ENCODE measurements around the gene CST7.

Gene CST7

DNA sequence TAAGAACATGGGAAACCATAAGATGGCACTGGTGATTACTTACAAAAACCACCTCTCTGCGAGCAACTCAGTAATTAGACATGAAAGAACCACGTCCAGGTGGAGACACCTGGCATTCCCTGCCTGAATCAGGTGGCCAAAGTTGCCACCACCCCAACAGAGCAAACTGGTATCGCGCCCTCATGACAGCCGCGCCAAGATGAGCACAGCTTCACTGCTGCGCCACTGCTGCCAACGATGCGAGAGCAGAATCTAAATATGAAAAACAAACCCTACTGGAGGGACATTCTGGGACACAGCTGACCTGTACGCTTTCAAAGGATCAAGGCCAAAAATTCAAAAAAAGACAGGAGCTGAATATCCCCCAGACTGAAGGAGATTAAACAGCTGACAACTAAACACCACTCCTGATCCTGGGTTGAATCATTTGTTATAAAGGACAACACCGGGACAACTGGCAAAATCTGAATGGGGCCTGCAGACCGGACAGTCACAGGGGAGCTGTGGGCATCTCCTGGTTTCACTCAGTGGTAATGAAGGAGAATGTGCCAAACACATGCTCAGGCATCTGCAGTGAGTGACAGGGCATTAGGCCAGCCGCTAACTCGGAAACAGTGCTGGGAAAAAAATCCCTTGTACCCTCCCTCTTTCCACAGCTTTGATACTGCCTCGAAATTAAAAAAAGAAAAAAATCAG, 17.4 kb downstream of the CST7 start:
- no peak for DNase-seq

DNA sequence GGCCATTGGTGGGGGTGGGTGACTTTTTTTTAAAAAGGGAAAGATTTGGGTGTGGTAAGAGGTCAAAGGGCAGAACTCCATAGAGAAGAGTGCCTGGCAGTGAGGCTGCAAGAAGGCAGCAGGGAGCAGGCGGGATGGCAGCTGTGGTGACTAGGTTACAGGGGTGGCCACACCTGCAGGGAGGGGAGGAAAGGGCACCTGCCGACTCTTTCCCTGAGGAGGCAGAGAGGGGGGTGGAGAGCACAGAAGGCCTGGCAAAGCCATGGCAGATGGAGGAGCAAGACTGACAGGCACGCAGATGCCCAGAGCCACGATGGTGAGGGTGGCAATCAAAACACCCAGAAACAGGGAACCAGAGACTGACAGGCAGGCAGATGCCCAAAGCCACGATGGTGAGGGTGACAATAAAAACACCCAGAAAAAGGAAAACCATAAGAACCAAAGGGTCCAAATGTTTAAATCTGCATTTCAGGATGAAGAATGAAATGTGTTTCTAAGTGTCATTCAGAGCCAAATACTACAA, 19.3 kb downstream of the CST7 start:
- peak; percentile 76 for DNase-seq

DNA sequence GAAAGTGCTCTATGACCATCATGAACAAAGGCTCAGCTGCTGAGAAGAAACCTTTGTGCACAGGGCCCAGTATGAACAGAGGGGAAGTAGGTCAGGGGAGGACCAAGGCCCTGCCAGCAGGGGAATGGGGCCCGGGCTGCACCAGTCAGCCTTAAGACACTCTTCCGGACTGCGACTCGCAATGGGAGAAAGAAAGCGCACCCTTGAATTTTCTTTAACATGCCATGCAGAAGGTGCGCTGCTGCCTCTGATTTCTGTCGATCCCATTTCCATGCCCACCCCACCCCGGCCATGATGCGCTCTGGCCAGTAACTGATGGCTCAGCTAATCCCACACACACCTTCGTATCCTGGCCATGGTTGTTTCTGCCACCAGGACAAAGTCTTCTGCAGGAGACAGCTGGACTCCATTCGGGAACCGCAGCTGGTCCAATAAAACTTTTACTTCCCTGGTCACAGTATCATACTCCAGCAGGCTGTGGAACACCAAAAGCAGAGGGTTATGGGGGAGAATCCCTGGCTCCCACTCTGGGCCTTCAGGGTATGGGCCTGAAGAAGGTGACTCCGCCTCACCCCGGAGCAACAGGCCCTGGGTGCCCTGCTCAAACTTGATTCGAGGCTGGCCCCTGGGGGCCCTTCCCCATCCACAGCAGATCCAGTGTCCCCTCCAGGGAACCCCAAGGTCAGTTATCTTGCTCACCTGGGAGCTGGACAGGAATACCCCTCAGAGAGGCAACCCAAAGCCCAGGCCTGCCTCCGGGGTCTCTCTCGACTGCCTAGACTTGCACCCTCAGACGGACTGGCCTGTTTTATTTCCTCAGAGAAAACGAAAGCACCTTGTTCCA, 20.3 kb downstream of the CST7 start:
- no peak for DNase-seq

DNA sequence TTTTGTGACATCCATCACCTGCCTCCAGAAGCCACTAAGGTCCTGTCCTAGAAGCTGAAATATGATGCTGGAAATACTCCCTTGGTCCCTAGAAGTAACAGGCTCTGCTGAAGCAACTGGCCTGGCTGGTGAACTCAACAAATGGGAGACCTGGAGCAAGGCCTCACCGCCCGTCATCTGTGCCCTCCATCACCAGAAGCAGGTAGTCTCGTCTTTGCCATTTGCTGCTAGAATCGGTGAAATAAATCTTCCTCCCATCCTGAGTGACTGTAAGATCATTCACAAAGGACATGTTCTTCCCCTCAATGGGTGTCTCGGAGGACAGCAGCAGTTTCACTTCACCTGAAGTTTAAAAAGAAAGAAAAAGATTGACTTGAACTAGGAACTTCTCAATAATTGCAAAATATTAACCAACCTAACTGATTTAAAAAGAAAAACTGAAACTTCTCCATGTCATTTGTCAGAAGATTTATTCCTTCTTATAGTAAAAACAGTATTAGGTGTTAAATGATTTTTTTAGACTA, 21.0 kb downstream of the CST7 start:
- DNase-seq, result no peak

DNA sequence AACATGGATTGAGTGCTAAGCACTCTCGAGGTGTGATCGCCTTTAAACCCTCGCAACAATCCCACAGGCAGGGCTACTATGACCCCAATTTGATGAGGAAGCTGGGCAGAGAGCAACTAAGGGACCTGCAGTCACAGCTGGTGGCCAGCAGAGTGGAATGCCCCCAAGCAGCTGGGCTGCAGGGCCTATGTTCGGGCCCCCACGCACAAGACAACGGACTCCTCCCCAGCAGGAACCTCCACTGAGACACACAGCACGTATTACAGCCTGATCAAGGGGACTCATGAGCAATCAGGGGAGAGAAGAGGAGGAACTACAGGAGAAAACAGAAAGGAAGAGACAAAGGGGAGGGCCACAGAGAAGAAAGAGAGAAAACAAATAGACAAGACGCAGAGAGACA, 21.7 kb downstream of the CST7 start:
- no peak for DNase-seq

DNA sequence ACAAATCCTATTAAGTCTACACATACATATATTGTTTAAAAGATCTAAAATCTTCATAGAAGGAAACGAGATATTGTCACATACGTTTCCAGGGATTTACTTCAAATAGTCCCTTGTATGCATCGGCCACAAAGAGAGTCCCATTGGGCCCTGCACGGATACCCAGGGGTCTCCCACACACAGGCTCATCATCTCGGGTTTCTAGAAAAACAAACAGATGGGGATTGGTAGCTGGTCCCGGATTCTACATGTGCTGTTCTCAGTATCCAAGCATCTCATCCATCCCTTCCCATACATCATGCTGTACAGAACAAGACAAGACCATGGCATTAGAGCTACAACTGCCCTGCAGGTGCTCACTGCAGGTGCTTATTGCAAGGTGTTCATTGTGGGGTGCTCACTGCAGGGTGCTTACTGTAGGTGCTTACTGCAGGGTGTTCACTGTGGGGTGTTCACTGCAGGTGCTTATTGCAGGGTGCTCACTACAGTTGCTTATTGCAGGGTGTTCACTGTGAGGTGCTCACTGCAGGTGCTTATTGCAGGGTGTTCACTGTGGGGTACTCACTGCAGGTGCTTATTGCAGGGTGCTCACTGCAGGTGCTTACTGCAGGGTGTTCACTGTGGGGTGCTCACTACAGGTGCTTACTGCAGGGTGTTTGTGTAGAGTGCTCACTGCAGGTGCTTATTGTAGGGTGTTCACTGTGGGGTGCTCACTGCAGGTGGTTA, 22.5 kb downstream of the CST7 start:
- DNase-seq, result no peak

DNA sequence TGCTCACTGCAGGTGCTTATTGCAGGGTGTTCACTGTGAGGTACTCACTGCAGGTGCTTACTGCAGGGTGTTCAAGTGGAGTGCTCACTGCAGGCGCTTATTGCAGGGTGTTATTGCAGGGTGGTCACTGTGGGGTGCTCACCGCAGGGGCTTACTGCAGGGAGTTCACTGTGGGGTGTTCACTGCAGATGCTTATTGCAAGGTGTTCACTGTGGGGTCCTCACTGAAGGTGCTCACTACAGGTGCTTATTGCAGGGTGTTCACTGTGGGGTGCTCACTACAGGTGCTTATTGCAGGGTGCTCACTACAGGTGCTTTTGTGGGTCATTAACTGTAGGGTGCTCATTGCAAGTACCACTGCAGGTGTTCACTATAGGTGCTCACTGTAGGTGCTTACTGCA, 23.3 kb downstream of the CST7 start:
- DNase-seq, result no peak

DNA sequence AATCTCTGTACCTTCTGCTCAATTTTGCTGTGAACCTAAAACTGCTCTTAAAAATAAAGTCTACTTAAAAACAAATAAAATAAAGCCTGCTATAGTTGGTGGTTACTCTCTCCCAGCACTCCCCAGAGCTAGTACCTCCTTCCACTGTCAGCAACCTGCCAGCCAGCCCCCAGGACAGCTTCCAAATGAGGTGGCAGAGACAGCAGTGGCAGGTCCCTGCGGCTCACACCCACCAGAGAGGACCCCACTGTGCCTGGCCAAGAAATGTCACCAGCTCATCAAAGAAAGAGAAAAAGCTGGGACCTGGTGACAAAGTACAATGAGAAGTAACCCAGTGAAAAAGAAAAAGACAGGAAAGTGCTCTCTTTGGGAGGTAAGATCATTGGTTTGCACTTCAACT, 28.3 kb downstream of the CST7 start:
- no peak for DNase-seq

DNA sequence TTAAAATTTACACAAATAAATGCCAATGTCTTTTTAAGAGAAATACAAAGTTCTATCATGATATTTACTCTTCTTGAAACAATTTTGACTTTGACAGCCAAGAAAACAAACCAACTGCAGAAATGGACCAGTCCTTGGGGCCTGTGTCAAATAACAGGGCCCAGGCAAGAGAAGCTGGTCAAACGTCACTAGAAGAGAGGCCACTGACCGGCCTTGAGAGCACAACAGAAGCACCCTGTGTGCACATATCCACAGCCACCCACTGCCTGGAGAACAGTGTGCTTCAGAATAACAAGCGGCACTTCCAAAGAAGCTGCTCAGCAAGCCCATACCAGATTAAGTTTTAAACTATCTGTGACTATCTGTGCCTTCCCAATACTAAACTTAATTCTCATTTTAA, 28.7 kb downstream of the CST7 start:
- no peak for DNase-seq

DNA sequence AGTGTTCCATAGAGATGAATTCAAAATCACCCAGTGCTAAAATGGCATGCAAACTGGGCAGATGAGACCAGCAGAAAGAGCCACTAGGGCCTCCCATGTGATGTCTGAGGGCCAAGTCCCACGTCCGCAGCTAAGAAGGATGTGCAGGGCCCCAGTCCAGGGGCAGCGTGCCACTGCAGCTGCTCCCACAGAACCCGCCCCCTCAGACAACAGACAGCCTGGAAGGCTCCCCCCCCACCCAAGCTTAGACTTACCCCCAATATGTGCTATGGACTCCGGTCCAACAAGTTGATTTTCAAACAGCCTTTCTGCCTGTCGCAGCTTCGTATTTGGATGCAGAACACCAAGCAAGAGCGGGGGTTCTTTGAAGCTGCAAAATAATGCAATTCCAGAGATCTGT, 29.4 kb downstream of the CST7 start:
- no peak for DNase-seq

DNA sequence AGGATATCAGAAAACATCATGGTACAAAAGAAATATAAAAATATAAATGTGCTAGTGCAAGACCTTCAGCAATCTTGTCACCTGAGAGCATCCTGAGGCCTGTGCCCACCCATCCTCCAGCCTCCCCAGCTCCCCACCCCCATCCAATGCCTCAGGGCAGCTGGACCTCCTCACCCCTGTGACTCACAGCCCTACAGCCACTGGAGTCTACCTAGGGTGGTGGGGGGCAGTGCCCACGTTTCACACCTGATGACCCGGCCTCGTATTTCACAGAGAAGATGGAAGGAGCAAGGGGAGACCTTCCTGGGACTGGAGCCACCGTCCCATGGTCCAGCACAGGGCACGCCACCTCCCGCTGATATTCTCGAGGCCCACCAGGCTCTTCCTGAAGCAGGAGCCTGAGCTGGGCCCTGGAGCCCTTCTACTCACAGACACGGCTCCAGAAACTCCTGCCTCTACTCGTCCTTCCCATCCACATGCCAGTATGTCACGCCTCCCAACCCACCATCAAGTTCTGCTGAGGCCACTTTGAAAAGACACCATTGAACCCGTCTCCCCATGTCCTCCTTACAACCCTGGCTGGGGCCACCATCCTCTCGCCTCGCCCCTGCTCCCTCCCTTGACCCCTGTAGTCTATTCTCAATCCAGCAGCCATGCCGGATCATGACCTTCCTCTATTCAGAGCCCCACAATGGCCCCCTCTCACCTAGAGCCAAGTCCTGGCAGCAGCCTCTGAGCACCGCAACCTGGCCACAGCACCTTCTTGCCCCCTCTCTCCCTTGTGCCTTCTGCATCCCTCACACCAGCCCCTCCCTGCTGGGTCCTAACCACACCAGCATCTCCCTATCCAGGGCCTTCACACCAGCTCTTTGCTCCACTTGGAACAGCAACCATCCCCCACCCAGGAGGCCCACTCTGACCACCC, 30.2 kb downstream of the CST7 start:
- DNase-seq, result no peak

DNA sequence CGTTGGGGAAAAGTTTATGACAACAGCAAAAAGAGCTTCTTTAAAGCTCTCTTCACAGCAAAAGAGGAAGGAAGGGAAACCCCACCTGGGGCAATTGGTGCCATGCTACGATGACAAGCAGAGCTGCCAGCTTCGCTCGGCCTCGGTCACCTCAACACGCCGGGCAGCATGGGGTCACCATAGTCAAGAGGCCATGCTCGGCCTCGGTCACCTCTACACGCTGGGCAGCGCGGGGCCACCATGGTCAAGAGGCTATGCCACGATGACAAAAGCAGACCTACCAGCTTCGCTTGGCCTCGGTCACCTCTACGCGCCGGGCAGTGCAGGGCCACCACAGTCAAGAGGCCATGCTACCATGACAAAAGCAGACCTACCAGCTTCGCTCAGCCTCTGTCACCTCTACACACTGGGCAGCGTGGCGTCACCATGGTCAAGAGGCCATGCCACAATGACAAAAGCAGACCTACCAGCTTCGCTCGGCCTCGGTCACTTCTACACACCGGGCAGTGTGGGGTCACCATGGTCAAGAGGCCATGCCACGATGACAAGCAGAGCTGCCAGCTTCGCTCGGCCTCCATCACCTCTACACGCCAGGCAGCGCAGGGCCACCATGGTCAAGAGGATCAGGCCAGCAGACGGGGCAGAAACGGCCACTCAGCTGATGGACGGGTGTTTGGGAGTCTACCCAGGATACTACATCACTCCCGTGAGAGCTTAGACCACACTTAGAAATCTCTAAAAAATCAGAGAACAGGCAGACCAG, 31.4 kb downstream of the CST7 start:
- no peak for DNase-seq

DNA sequence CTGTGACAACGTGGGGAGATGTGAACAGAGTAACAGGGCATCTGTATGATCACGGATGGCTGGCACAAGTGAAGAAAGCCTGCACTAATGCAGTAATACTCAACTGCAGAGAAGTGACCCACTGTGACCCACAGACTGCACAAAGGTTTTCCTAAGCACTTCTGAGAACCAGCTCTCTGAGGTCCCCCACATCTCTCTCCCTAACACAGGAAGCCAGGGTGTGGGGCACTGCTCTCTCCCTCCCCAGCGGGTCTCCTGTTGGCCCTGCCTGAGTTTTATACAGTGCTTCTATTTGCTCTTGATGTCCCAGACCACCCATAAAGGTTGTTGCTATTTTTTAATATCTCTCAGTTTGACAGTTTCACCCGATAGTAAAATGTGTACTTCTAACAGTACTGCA, 32.2 kb downstream of the CST7 start:
- DNase-seq, result no peak

DNA sequence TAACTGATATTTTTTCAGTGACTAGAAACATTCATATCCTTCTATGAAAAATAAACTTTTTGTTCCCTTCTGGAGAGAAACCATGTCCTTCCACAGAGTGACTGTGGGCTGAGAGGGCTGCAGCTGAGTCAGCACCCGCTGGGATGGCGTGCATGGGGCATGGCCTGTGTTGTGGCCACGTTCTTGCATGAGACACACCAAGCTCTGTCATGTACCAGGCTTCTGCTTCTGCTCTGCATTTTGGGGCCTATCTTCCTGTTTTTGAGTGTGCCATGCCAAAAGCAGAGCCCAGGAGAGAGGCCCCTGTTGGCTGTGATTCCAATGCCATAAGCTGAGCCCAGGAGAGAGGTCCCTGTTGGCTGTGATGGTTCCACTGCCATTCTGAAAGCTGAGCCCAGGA, 32.7 kb downstream of the CST7 start:
- DNase-seq, result no peak

DNA sequence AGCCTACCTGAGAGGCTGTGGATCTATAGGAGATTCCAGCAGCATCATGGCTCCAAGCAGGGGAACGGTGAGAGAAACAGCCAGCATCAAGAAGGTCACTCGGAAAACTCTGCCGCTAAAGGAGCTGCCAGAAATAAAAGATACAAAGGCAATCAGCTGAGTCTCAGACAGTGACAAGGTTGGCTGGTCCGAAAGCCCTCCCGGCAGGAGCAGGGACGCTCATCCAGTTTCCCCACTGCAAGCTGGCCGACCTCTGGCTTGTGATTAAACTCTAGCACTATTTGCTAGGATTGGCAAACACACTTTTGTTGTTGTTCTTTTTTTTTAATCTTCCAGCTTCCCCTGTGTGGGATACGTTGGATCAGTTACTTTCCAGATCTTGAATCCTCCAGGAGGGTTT, 34.8 kb downstream of the CST7 start:
- DNase-seq, result no peak

DNA sequence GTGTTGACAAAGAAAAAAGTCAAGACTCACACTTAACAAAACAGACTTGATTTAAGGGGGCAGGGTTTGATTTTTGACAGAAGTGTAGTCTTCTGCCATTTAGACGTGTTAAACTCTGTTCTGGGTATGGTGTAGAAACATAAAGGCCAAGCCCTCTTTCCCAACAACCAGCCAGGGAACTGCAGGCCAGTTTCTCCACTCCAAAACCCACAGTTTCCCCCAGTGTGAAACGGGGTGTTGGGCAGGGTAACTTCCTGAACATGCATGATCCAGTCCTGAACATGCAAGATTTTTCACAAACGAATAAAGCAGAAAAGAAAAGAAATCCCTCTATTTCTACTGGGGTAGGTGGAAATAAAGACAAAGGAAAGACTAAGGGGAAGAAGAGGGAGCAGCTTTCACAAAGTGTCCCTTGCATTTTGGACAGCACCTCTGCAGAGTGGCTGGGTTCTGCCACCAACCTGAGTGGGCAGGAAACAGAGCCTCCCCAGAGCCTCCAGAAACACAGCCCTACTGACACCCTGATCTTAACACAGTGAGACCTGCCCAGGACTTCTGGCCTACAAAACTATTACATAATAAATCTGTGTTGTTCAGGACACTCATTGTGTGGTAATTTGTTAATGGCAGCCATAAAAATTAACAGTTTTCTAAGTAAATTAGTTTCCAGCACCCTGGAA, 36.0 kb downstream of the CST7 start:
- no peak for DNase-seq

DNA sequence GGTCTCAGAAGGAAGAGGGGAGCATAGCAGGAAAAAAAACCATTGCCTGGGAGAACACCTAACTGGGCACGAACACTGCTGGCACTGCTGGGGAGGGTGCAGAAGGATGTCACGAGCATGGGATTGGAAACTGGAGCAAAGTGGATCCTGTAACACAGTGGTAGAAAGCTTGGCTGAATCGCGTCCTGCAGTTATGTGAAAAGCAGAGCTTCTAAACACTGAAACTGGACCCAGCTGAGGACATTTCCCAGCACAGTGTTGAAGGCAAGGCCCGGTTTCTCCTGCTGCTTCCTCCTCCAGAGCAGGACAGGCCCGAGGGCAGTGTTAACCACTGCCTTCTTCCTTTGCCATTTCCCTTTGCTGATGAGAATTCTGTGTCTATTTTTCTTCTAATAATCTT, 36.7 kb downstream of the CST7 start:
- DNase-seq, result no peak

DNA sequence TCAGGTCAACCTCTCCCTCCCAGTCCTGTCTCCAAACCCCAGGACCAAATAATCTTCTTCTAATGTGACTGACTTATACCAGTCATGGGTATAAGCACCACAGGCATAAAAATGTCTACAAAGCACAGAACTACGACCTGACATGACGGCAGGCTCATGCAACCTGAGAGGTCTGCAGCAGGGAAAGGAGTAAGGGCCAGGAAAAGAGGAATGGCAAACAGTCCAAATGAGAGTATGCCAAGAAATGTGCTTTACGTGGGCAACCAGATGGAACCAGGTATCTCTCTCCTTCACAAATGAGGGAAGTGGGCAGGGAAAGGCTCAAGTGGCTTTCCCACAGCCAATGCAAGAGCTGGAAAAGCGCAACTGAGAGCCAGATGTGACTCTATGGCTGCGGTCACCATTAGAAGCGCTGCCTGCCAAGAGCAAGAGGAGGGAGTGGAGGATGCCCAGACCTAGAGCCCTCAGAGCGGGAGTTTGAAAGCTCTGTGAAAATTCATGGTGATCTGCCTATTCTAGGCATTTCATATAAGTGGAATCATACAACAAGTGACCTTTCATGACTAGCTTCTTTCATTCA, 37.5 kb downstream of the CST7 start:
- DNase-seq, result peak; percentile 87

DNA sequence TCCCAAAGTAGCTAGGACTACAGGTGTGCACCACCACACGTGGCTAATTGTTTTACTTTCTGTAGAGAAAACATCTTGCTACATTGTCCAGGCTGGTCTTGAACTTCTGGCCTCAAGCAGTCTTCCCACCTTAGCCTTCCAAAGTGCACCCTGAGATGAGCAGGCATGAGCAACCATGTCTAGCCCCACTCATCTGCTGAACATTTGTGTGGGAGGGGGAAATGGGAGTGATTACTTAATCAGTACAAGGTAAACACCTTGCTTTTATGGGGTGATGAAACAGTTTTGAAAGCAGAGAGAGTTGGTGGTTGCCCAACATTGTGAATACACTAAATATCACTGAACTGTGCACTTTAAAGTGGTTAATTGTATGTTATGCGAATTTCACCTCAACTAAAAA, 38.2 kb downstream of the CST7 start:
- no peak for DNase-seq

Measured in NCI-H510A (cell line).